Body of pancreas (tissue), 4 donors: ENCODE results near the gene NR3C1. TPM values are rescaled to one million over a fixed set of nuclear protein-coding genes. Genes with fewer than 3 reads are reported as not detected.

Source experiments
- ATAC-seq: fragments of 150-250 bp; one replicate; pipeline ENCODE4 v1.9.1; 2016
- DNase-seq, 4 donors: peaks; one replicate each; pipeline ENCODE4 v3.0.0-alpha.2; 2019
- H3K27ac ChIP-seq, 4 donors: fragments of 200-600 bp; sonication (generic); 1 replicate in 3 of 4; 2 replicates in 1 of 4; pipeline versions ENCODE4 v1.5.1 to v1.6.1; 2016 to 2019; ENCODE audit warnings: mild to moderate bottlenecking in 1 of 4, mixed read lengths in 1 of 4, moderate library complexity in 1 of 4
- H3K27me3 ChIP-seq, 2 donors: fragments of 200-600 bp; sonication (generic); one replicate each; pipeline ENCODE4 v1.6.0; 2016; ENCODE audit warnings: mild to moderate bottlenecking in 1 of 2
- H3K36me3 ChIP-seq, 2 donors: fragments of 200-600 bp; sonication (generic); replicated peaks in 1 of 2; 2 replicates each; pipeline ENCODE4 v1.5.1; 2016; ENCODE audit warnings: low read depth in 2 of 2; ENCODE audit not compliant: insufficient read depth in 1 of 2
- H3K4me1 ChIP-seq: fragments of 200-600 bp; sonication (generic); one replicate; pipeline ENCODE4 v1.6.0; 2016
- H3K4me3 ChIP-seq, 2 donors: fragments of 200-600 bp; sonication (generic); 1 replicate in 1 of 2; 2 replicates in 1 of 2; pipeline ENCODE4 v1.5.1; 2016 to 2019
- H3K9me3 ChIP-seq, 3 donors: fragments of 200-600 bp; sonication (generic); 1 replicate in 2 of 3; 2 replicates in 1 of 3; pipeline ENCODE4 v1.5.1; 2016
- CTCF ChIP-seq, 7 experiments: fragments of 450-650 bp in 4 of 7; fragments of 200-600 bp in 3 of 7; sonication (generic) in 3 of 7; IDR thresholded peaks; one replicate each; pipeline ENCODE4 v1.5.1; 2016 to 2019; ENCODE audit warnings: antibody characterized with exemption in 7 of 7
- POLR2A ChIP-seq, 3 donors: fragments of 450-650 bp; IDR thresholded peaks; one replicate each; pipeline ENCODE4 v1.6.1; 2016; ENCODE audit warnings: antibody characterized with exemption in 3 of 3, mild to moderate bottlenecking in 2 of 3
- WGBS, 2 donors: methylation state at CpG; one replicate each; pipeline ENCODE4 v1.1.5; 2017; 5-methylcytosine and 5-hydroxymethylcytosine counted together
- intact Hi-C: fragments of 100-400 bp; cut with DNase I; formaldehyde crosslinking; loops from one replicate; pipeline ENCODE4 v1.15.1; 2023
- total RNA-seq, 2 donors: library from RNA; depleted of rRNA; stranded (reverse); fragments of >200 nt; gene quantifications; one replicate each; pipeline ENCODE4 v1.1.0, GENCODE V29; 2016

NR3C1 gene
- total RNA-seq, 2 donors from 2014 or later: 18.5 to 25.2 TPM

GRCh38 chr5:143248391-143248790 lies 155.1 kb downstream of the NR3C1 start:
- no peaks in the 10 kb centered on the region for H3K9me3 ChIP-seq
- TF ChIP-seq CTCF (IDR thresholded peaks at IDR 0.05): no peak
- no peak for TF ChIP-seq POLR2A (IDR thresholded peaks at IDR 0.05)
- H3K4me3 ChIP-seq: no peak overlapping the region
- H3K27me3 ChIP-seq: no peaks in the 10 kb centered on the region
- H3K36me3 ChIP-seq: no peaks in the 10 kb centered on the region
- 64 to 70% methylated on average over 3 of the region's 3 CpGs for WGBS, 2 donors
- no peak for ATAC-seq
- no peak overlapping the region for H3K27ac ChIP-seq
- H3K4me1 ChIP-seq: no peaks in the 10 kb centered on the region
- intact Hi-C loops: no loop called here
- no peak for DNase-seq

GRCh38 chr5:143247134-143247815 lies 156.2 kb downstream of the NR3C1 start:
- 63% methylated on average over 1 of the region's 1 CpG for WGBS, 2 donors
- Histone ChIP-seq H3K4me3 (no peak overlapping the region), H3K27ac (no peak overlapping the region), H3K9me3 (no peaks in the 10 kb centered on the region), H3K4me1 (no peaks in the 10 kb centered on the region), H3K36me3 (no peaks in the 10 kb centered on the region), H3K27me3 (no peaks in the 10 kb centered on the region)
- intact Hi-C loops: no loop called here
- ATAC-seq (no peak), DNase-seq (no peak)
- no peak for TF ChIP-seq CTCF (IDR thresholded peaks at IDR 0.05)
- no peak for TF ChIP-seq POLR2A (IDR thresholded peaks at IDR 0.05)

- H3K27ac ChIP-seq: no peak overlapping the region
These were observed 157.4 kb downstream of the NR3C1 start for GRCh38 chr5:143245929-143246561.

GRCh38 chr5:143244990-143245389 lies 158.5 kb downstream of the NR3C1 start:
- DNase-seq: no peak
- WGBS, 2 donors: 88 to 100% methylated on average over 2 of the region's 2 CpGs
- H3K36me3 ChIP-seq: no peaks in the 10 kb centered on the region
- intact Hi-C loops: no loop called here
- ATAC-seq: no peak
- H3K9me3 ChIP-seq: no peaks in the 10 kb centered on the region
- TF ChIP-seq POLR2A (IDR thresholded peaks at IDR 0.05) (no peak), CTCF (IDR thresholded peaks at IDR 0.05) (no peak)
- H3K27me3 ChIP-seq: no peaks in the 10 kb centered on the region
- H3K4me3 ChIP-seq: no peak overlapping the region
- no peaks in the 10 kb centered on the region for H3K4me1 ChIP-seq
- no peak overlapping the region for H3K27ac ChIP-seq

More at GRCh38 chr5:143245929-143246561, 157.4 kb downstream of the NR3C1 start:
- Histone ChIP-seq H3K9me3 (no peaks in the 10 kb centered on the region), H3K36me3 (no peaks in the 10 kb centered on the region), H3K4me1 (no peaks in the 10 kb centered on the region), H3K27me3 (no peaks in the 10 kb centered on the region), H3K4me3 (no peak overlapping the region)
- TF ChIP-seq CTCF (IDR thresholded peaks at IDR 0.05) (no peak), POLR2A (IDR thresholded peaks at IDR 0.05) (no peak)
- WGBS, 2 donors: 84 to 96% methylated on average over 11 of the region's 11 CpGs
- intact Hi-C loops: no loop called here
- DNase-seq (no peak), ATAC-seq (no peak)
